CD4-positive, alpha-beta memory T cell (primary cell): Measurements from ENCODE around the gene EFCAB9. TPM values are rescaled to one million over a fixed set of nuclear protein-coding genes. Genes with fewer than 3 reads are reported as not detected.
A peak's percentile ranks its signal among the peaks of the same experiment; 100 is the strongest.

Experiments used
- CTCF ChIA-PET: fragments of 350-600 bp; sonication (Branson Sonifier 250); formaldehyde crosslinking; loops from one replicate; lab custom pipeline; 2021; ENCODE audit warnings: inconsistent platforms; ENCODE audit not compliant: partially characterized antibody; lab: Charles Lee
- POLR2A ChIA-PET: fragments of 350-600 bp; sonication (Branson Sonifier 250); formaldehyde crosslinking; loops from one replicate; lab custom pipeline; 2021; ENCODE audit not compliant: partially characterized antibody; lab: Charles Lee
- DNase-seq, 5 donors: peaks; one replicate each; pipeline versions ENCODE4 v3.0.0 to v3.0.0-alpha.2; 2020 to 2022; ENCODE audit warnings: mixed read lengths in 1 of 5
- H3K27ac ChIP-seq: one replicate; pipeline ENCODE4 v1.7.0; 2013; ENCODE audit warnings: low read depth, low read length
- H3K27me3 ChIP-seq: 2 replicates; pipeline ENCODE4 v1.7.0; 2013; ENCODE audit warnings: mild to moderate bottlenecking, low read length, moderate library complexity; ENCODE audit not compliant: insufficient read depth
- H3K36me3 ChIP-seq: 2 replicates; pipeline ENCODE4 v1.7.0; 2013; ENCODE audit warnings: mild to moderate bottlenecking, low read length, moderate library complexity; ENCODE audit not compliant: insufficient read depth
- H3K4me1 ChIP-seq: 2 replicates; pipeline ENCODE4 v1.7.0; 2013; ENCODE audit warnings: mild to moderate bottlenecking, low read length, moderate library complexity; ENCODE audit not compliant: insufficient read depth
- H3K4me3 ChIP-seq, 2 donors: one replicate each; pipeline ENCODE4 v1.7.0; 2013; ENCODE audit warnings: low read length in 2 of 2, mild to moderate bottlenecking in 1 of 2
- H3K9me3 ChIP-seq, 2 donors: one replicate each; pipeline ENCODE4 v1.7.0; 2013; ENCODE audit warnings: low read length in 2 of 2, control low read depth in 1 of 2; ENCODE audit not compliant: control insufficient read depth in 1 of 2
- H3K27ac Mint-ChIP-seq, 7 donors: one replicate each; pipeline ENCODE4 v1.8.0; 2020 to 2021; ENCODE audit warnings: mixed read lengths in 7 of 7, mild to moderate bottlenecking in 6 of 7, inconsistent platforms in 3 of 7, moderate library complexity in 3 of 7
- H3K27me3 Mint-ChIP-seq, 2 donors: one replicate each; pipeline ENCODE4 v1.8.0; 2020 to 2021; ENCODE audit warnings: mixed read lengths in 2 of 2
- H3K36me3 Mint-ChIP-seq, 2 donors: one replicate each; pipeline ENCODE4 v1.8.0; 2020 to 2021; ENCODE audit warnings: mixed read lengths in 2 of 2, inconsistent platforms in 1 of 2, mild to moderate bottlenecking in 1 of 2
- H3K4me1 Mint-ChIP-seq, 4 donors: one replicate each; pipeline ENCODE4 v1.8.0; 2020 to 2021; ENCODE audit warnings: mixed read lengths in 4 of 4, mild to moderate bottlenecking in 1 of 4
- H3K4me3 Mint-ChIP-seq, 8 donors: one replicate each; pipeline ENCODE4 v1.8.0; 2020 to 2021; ENCODE audit warnings: mixed read lengths in 8 of 8, mild to moderate bottlenecking in 7 of 8, moderate library complexity in 6 of 8, inconsistent platforms in 3 of 8
- H3K9me3 Mint-ChIP-seq, 8 donors: one replicate each; pipeline ENCODE4 v1.8.0; 2020 to 2021; ENCODE audit warnings: mixed read lengths in 8 of 8, mild to moderate bottlenecking in 5 of 8, inconsistent platforms in 3 of 8, moderate library complexity in 1 of 8
- intact Hi-C: fragments of 100-400 bp; cut with micrococcal nuclease; formaldehyde crosslinking; loops from one replicate; pipeline ENCODE4 v1.15.1; 2023
- polyA plus RNA-seq, 2 donors: library from polyadenylated mRNA; unstranded; fragments of 300-500 nt; fragmentation: Illumina TruSeq; gene quantifications; one replicate each; pipeline ENCODE4 v1.2.3, GENCODE V29; 2021
- total RNA-seq, 2 experiments: library from RNA; stranded (reverse); gene quantifications; one replicate each; pipeline ENCODE4 v1.2.3, GENCODE V29; 2021

EFCAB9 gene
- total and polyA plus RNA-seq, 4 experiments from 2014 or later = not detected

DNA sequence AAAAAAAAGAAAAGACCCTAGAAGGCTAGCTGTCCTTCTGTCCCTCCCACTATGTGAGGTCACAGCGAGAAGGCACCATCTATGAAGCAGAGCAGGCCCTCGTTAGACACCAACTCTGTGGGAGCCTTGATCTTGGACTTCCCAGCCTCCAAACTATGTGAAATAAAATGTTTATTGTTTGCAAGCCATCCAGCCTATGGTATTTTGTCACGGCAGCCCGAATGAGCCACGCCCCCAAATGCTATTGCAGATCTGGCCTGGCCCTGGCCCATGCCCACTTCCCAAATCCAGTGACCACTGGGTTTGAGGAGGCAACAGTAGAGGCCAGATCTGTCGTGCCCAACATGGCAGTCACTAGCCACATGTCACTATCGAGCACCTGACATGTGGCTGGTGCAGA lies 16.8 kb upstream of the EFCAB9 start:
- H3K36me3 ChIP-seq = no peaks in the 10 kb centered on the region
- H3K9me3 ChIP-seq = no peaks in the 10 kb centered on the region
- ChIA-PET POLR2A (interaction anchor here (1.8 to 18.6 kb wide), 7 partner anchors 9 to 782 kb away, joined by 3 to 878 read pairs (median 68); partner anchors contain the start of genes FBXW11, RPL26L1 and STK10), CTCF (interaction anchor here (2.1 to 23.1 kb wide), 3 partner anchors 7 to 12 kb away, joined by 8 to 429 read pairs (median 429); partner anchors contain the start of gene STK10)
- Mint-ChIP-seq H3K36me3 (peaks cover 21 to 65% of the 10 kb centered on the region in 2 donors), H3K27ac (peak overlapping the region; percentile 97 to 100 (median 99)), H3K4me3 (peak overlapping the region in 7 of 8 donors; percentile 43 to 99 (median 94)), H3K9me3 (peaks cover 0 to 2% (median 0%) of the 10 kb centered on the region in 8 donors), H3K27me3 (no peaks in the 10 kb centered on the region), H3K4me1 (peaks cover 58 to 99% (median 77%) of the 10 kb centered on the region in 4 donors)
- DNase-seq = no peak
- H3K4me3 ChIP-seq = no peak overlapping the region
- H3K4me1 ChIP-seq = peaks cover 89% of the 10 kb centered on the region
- peak overlapping the region; percentile 96 for H3K27ac ChIP-seq
- H3K27me3 ChIP-seq = no peaks in the 10 kb centered on the region
- intact Hi-C loops = no loop called here

- Histone ChIP-seq H3K27me3 (no peaks in the 10 kb centered on the region), H3K27ac (peak overlapping the region; percentile 96), H3K4me1 (peaks cover 89% of the 10 kb centered on the region), H3K36me3 (no peaks in the 10 kb centered on the region), H3K9me3 (no peaks in the 10 kb centered on the region), H3K4me3 (peak overlapping the region; percentile 15 to 55)
- DNase-seq = peak in 3 of 5 donors; percentile 27 to 70 (median 32)
- Mint-ChIP-seq H3K4me1 (peaks cover 56 to 97% (median 74%) of the 10 kb centered on the region in 4 donors), H3K27me3 (no peaks in the 10 kb centered on the region), H3K9me3 (peaks cover 0 to 2% (median 0%) of the 10 kb centered on the region in 8 donors), H3K27ac (peak overlapping the region; percentile 97 to 100 (median 99)), H3K4me3 (peak overlapping the region; percentile 85 to 99 (median 94)), H3K36me3 (peaks cover 24 to 64% of the 10 kb centered on the region in 2 donors)
- intact Hi-C loops = no loop called here
- ChIA-PET CTCF (interaction anchor here (1.6 to 14.7 kb wide), 5 partner anchors 9 to 71 kb away, joined by 7 to 429 read pairs (median 25); partner anchors contain the start of gene STK10), POLR2A (interaction anchor here (0.7 to 18.6 kb wide), 15 partner anchors 7 to 790 kb away, joined by 3 to 878 read pairs (median 7); partner anchors contain the start of genes DUSP1, FBXW11 and STK10)
These were observed 15.5 kb upstream of the EFCAB9 start for GRCh38 chr5:172178301-172178987.

- intact Hi-C loops = loop anchor here (1.0 kb wide), 1 partner anchor 8 kb away; no protein-coding TSS in a partner anchor
These were observed 14.7 kb upstream of the EFCAB9 start for GRCh38 chr5:172178991-172179989.

DNA sequence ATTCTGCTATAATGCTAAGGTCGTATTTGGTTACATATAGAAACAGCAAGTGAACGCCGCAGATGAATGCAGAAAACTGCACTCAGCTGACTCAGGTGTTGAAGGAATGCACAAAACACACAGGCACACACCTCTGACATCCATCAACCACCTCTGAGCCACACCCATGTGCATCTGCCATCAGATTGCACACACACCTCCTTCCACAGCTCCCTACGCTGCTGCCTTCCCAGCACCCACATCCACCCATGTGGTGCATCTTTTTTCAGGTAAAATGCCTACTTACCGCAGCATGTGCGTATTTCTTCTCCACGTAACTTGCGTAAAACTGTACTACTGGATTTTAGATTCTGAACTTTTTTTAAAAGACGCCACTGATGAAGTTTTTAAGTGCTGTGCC lies 13.0 kb upstream of the EFCAB9 start:
- POLR2A ChIA-PET = interaction anchor here (0.6 to 18.6 kb wide), 6 partner anchors 6 to 113 kb away, joined by 3 to 878 read pairs (median 14); no protein-coding TSS in a partner anchor
- peak overlapping the region; percentile 87 to 99 (median 98) for H3K27ac Mint-ChIP-seq
- Histone ChIP-seq H3K4me1 (peaks cover 98% of the 10 kb centered on the region), H3K27ac (peak overlapping the region; percentile 96), H3K9me3 (no peaks in the 10 kb centered on the region), H3K36me3 (no peaks in the 10 kb centered on the region), H3K27me3 (no peaks in the 10 kb centered on the region), H3K4me3 (no peak overlapping the region)
- intact Hi-C loops = no loop called here
- CTCF ChIA-PET = interaction anchor here (0.6 to 14.7 kb wide), 4 partner anchors 15 to 765 kb away, joined by 3 to 429 read pairs (median 126); no protein-coding TSS in a partner anchor
- H3K36me3 Mint-ChIP-seq = peaks cover 21 to 62% of the 10 kb centered on the region in 2 donors
- H3K4me3 Mint-ChIP-seq = peak overlapping the region; percentile 73 to 98 (median 82)
- DNase-seq = peak; percentile 60 to 86 (median 72)
- peaks cover 43 to 97% (median 77%) of the 10 kb centered on the region in 4 donors for H3K4me1 Mint-ChIP-seq
- peaks cover 0 to 2% (median 0%) of the 10 kb centered on the region in 8 donors for H3K9me3 Mint-ChIP-seq
- no peaks in the 10 kb centered on the region for H3K27me3 Mint-ChIP-seq

More at GRCh38 chr5:172178991-172179989, 14.7 kb upstream of the EFCAB9 start:
- no peaks in the 10 kb centered on the region for H3K9me3 ChIP-seq
- peak; percentile 63 to 84 (median 70) for DNase-seq
- Mint-ChIP-seq H3K9me3 (peaks cover 0 to 2% (median 0%) of the 10 kb centered on the region in 8 donors), H3K4me3 (peak overlapping the region; percentile 85 to 99 (median 94)), H3K4me1 (peaks cover 51 to 97% (median 74%) of the 10 kb centered on the region in 4 donors), H3K36me3 (peaks cover 19 to 64% of the 10 kb centered on the region in 2 donors), H3K27me3 (no peaks in the 10 kb centered on the region), H3K27ac (peak overlapping the region; percentile 97 to 100 (median 99))
- peaks cover 89% of the 10 kb centered on the region for H3K4me1 ChIP-seq
- H3K27ac ChIP-seq = peak overlapping the region; percentile 96
- peak overlapping the region; percentile 44 to 55 for H3K4me3 ChIP-seq
- ChIA-PET POLR2A (interaction anchor here (0.6 to 18.6 kb wide), 20 partner anchors 6 to 791 kb away, joined by 3 to 878 read pairs (median 6); partner anchors contain the start of genes DUSP1, FBXW11 and STK10), CTCF (interaction anchor here (0.6 to 14.7 kb wide), 8 partner anchors 8 to 111 kb away, joined by 3 to 429 read pairs (median 8); partner anchors contain the start of gene STK10)
- no peaks in the 10 kb centered on the region for H3K27me3 ChIP-seq
- no peaks in the 10 kb centered on the region for H3K36me3 ChIP-seq

GRCh38 chr5:172182291-172182690 lies 11.7 kb upstream of the EFCAB9 start:
- H3K4me3 Mint-ChIP-seq = peak overlapping the region in 6 of 8 donors; percentile 29 to 99 (median 43)
- intact Hi-C loops = no loop called here
- H3K27me3 Mint-ChIP-seq = no peaks in the 10 kb centered on the region
- no peak for DNase-seq
- H3K27ac Mint-ChIP-seq = peak overlapping the region in 5 of 7 donors; percentile 42 to 99 (median 76)
- ChIA-PET CTCF (interaction anchor here (1.0 to 14.7 kb wide), 3 partner anchors 17 to 115 kb away, joined by 4 to 429 read pairs (median 248); no protein-coding TSS in a partner anchor), POLR2A (interaction anchor here (8.3 to 18.6 kb wide), 3 partner anchors 7 to 66 kb away, joined by 80 to 878 read pairs (median 597); no protein-coding TSS in a partner anchor)
- Histone ChIP-seq H3K4me3 (no peak overlapping the region), H3K27ac (peak overlapping the region; percentile 94), H3K4me1 (peaks cover 84% of the 10 kb centered on the region), H3K9me3 (no peaks in the 10 kb centered on the region), H3K27me3 (no peaks in the 10 kb centered on the region), H3K36me3 (no peaks in the 10 kb centered on the region)
- H3K36me3 Mint-ChIP-seq = peaks cover 25 to 66% of the 10 kb centered on the region in 2 donors
- peaks cover 34 to 97% (median 64%) of the 10 kb centered on the region in 4 donors for H3K4me1 Mint-ChIP-seq
- H3K9me3 Mint-ChIP-seq = no peaks in the 10 kb centered on the region

GRCh38 chr5:172183881-172184280 lies 10.1 kb upstream of the EFCAB9 start:
- Histone ChIP-seq H3K4me1 (peaks cover 69% of the 10 kb centered on the region), H3K27me3 (no peaks in the 10 kb centered on the region), H3K9me3 (no peaks in the 10 kb centered on the region), H3K27ac (peak overlapping the region; percentile 94), H3K4me3 (peak overlapping the region in 1 of 2 donors; percentile 23), H3K36me3 (no peaks in the 10 kb centered on the region)
- intact Hi-C loops = no loop called here
- ChIA-PET POLR2A (interaction anchor here (1.0 to 18.6 kb wide), 8 partner anchors 9 to 588 kb away, joined by 4 to 878 read pairs (median 6); partner anchors contain the start of gene FBXW11), CTCF (interaction anchor here (1.1 to 14.7 kb wide), 4 partner anchors 18 to 177 kb away, joined by 4 to 429 read pairs (median 130); no protein-coding TSS in a partner anchor)
- Mint-ChIP-seq H3K27ac (peak overlapping the region; percentile 97 to 100 (median 99)), H3K9me3 (no peaks in the 10 kb centered on the region), H3K4me1 (peaks cover 25 to 87% (median 49%) of the 10 kb centered on the region in 4 donors), H3K4me3 (peak overlapping the region; percentile 98 to 100 (median 99)), H3K27me3 (no peaks in the 10 kb centered on the region), H3K36me3 (peaks cover 20 to 66% of the 10 kb centered on the region in 2 donors)
- no peak for DNase-seq
